Measurements from ENCODE around the gene ST6GAL1.

Gene ST6GAL1

DNA sequence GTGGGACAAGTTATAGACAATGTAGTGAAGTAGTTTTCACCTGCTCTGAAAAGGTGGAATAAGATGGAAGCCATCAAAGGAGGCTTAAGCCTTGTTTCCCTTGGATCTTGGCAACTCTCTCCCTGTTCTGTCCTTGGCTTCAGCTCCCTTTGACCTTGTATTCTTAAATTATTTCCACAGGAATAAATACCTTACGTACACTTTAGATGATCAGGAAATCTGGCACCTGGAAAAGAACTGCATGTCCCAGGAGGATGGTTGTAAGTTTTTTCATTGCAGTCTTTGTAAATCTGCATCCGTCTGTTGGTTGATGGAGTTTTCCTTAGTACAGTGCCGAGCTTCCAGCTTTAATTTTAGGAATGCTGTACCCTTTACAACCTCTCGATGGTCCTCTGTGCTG is 11.8 kb downstream of the ST6GAL1 start:
- Histone ChIP-seq H3K27me3 (ENCODE audit: insufficient read depth, poor library complexity, severe bottlenecking) (no peaks in the 10 kb centered on the region), H3K4me1 (ENCODE audit: insufficient read depth, poor library complexity, severe bottlenecking) (no peaks in the 10 kb centered on the region), H3K27ac (ENCODE audit: poor library complexity, severe bottlenecking) (no peak overlapping the region), H3K9me3 (ENCODE audit: severe bottlenecking) (no peaks in the 10 kb centered on the region), H3K4me3 (ENCODE audit: severe bottlenecking) (no peak overlapping the region), H3K36me3 (ENCODE audit: low read depth) (no peaks in the 10 kb centered on the region)
- TF ChIP-seq, protein P1, sequence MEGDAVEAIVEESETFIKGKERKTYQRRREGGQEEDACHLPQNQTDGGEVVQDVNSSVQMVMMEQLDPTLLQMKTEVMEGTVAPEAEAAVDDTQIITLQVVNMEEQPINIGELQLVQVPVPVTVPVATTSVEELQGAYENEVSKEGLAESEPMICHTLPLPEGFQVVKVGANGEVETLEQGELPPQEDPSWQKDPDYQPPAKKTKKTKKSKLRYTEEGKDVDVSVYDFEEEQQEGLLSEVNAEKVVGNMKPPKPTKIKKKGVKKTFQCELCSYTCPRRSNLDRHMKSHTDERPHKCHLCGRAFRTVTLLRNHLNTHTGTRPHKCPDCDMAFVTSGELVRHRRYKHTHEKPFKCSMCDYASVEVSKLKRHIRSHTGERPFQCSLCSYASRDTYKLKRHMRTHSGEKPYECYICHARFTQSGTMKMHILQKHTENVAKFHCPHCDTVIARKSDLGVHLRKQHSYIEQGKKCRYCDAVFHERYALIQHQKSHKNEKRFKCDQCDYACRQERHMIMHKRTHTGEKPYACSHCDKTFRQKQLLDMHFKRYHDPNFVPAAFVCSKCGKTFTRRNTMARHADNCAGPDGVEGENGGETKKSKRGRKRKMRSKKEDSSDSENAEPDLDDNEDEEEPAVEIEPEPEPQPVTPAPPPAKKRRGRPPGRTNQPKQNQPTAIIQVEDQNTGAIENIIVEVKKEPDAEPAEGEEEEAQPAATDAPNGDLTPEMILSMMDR (IDR thresholded peaks at IDR 0.05; ENCODE audit: poor library complexity, severe bottlenecking) = no peak
- no peak for ATAC-seq (ENCODE audit: low read depth)
- no peak for DNase-seq (ENCODE audit: low spot score)

GRCh38 chr3:186945255-186945823 is 15.0 kb downstream of the ST6GAL1 start:
- no peak overlapping the region for H3K27ac ChIP-seq (ENCODE audit: poor library complexity, severe bottlenecking)
- ATAC-seq (ENCODE audit: low read depth) = no peak
- TF ChIP-seq, protein P1 (IDR thresholded peaks at IDR 0.05; ENCODE audit: poor library complexity, severe bottlenecking) = no peak

GRCh38 chr3:186946756-186947375 is 16.5 kb downstream of the ST6GAL1 start:
- Histone ChIP-seq H3K27ac (ENCODE audit: poor library complexity, severe bottlenecking) (no peak overlapping the region), H3K4me1 (ENCODE audit: insufficient read depth, poor library complexity, severe bottlenecking) (no peaks in the 10 kb centered on the region), H3K9me3 (ENCODE audit: severe bottlenecking) (no peaks in the 10 kb centered on the region), H3K36me3 (ENCODE audit: low read depth) (no peaks in the 10 kb centered on the region), H3K4me3 (ENCODE audit: severe bottlenecking) (no peak overlapping the region), H3K27me3 (ENCODE audit: insufficient read depth, poor library complexity, severe bottlenecking) (no peaks in the 10 kb centered on the region)
- no peak for ATAC-seq (ENCODE audit: low read depth)
- DNase-seq (ENCODE audit: low spot score) = no peak
- TF ChIP-seq, protein P1 (IDR thresholded peaks at IDR 0.05; ENCODE audit: poor library complexity, severe bottlenecking) = no peak

More at GRCh38 chr3:186945255-186945823, 15.0 kb downstream of the ST6GAL1 start:
- Histone ChIP-seq H3K4me3 (ENCODE audit: severe bottlenecking) (no peak overlapping the region), H3K27me3 (ENCODE audit: insufficient read depth, poor library complexity, severe bottlenecking) (no peaks in the 10 kb centered on the region), H3K36me3 (ENCODE audit: low read depth) (no peaks in the 10 kb centered on the region), H3K9me3 (ENCODE audit: severe bottlenecking) (no peaks in the 10 kb centered on the region), H3K4me1 (ENCODE audit: insufficient read depth, poor library complexity, severe bottlenecking) (no peaks in the 10 kb centered on the region)
- DNase-seq (ENCODE audit: low spot score) = no peak

GRCh38 chr3:186949281-186949982 is 19.1 kb downstream of the ST6GAL1 start:
- H3K27me3 ChIP-seq (ENCODE audit: insufficient read depth, poor library complexity, severe bottlenecking) = no peaks in the 10 kb centered on the region
- no peaks in the 10 kb centered on the region for H3K4me1 ChIP-seq (ENCODE audit: insufficient read depth, poor library complexity, severe bottlenecking)
- DNase-seq (ENCODE audit: low spot score) (no peak), ATAC-seq (ENCODE audit: low read depth) (peak; percentile 71; the same call in 2 of the 3 replicates)
- TF ChIP-seq, protein P1 (IDR thresholded peaks at IDR 0.05; ENCODE audit: poor library complexity, severe bottlenecking) = no peak
- H3K4me3 ChIP-seq (ENCODE audit: severe bottlenecking) = no peak overlapping the region
- H3K36me3 ChIP-seq (ENCODE audit: low read depth) = no peaks in the 10 kb centered on the region
- H3K27ac ChIP-seq (ENCODE audit: poor library complexity, severe bottlenecking) = no peak overlapping the region
- no peaks in the 10 kb centered on the region for H3K9me3 ChIP-seq (ENCODE audit: severe bottlenecking)

Data from RWPE2 (cell line).